Endothelial cell of umbilical vein (primary cell): ENCODE data around the gene OTOGL. TPM values are rescaled to one million over a fixed set of nuclear protein-coding genes. Genes with fewer than 3 reads are reported as not detected.
A peak's percentile ranks its signal among the peaks of the same experiment; 100 is the strongest.

Experiments used
- BruUV-seq: library from RNA; stranded (reverse); fragments of 400-500 nt; replicated peaks from 2 replicates; lab custom pipeline; 2021; lab: Mats Ljungman, UMichigan
- CTCF ChIA-PET: fragments of 300-600, 350-600 bp; sonication (Branson Sonifier 250); formaldehyde crosslinking; loops from one replicate; lab custom pipeline; 2021; ENCODE audit warnings: antibody characterized with exemption, inconsistent platforms; lab: Charles Lee
- POLR2A ChIA-PET: fragments of 300-600, 350-600 bp; sonication (Branson Sonifier 250); formaldehyde crosslinking; loops from one replicate; lab custom pipeline; 2021; ENCODE audit warnings: antibody characterized with exemption, inconsistent platforms; lab: Charles Lee
- DNase-seq: peaks from one replicate; pipeline ENCODE4 v3.0.0-alpha.2; 2011; ENCODE audit warnings: low read depth, low spot score
- FAIRE-seq: peaks from 2 replicates; lab custom pipeline; 2011; peaks lifted over from hg19 to GRCh38; lab: Jason Lieb, UNC
- H2AFZ ChIP-seq: 2 replicates; pipeline ENCODE4 v1.6.0; 2012; ENCODE audit warnings: low read depth, low read length, control low read depth, inconsistent platforms
- H3K27ac ChIP-seq: 2 replicates; pipeline ENCODE4 v1.5.1; 2011; ENCODE audit warnings: low read depth, mild to moderate bottlenecking, control low read depth, low read length, moderate library complexity; ENCODE audit not compliant: insufficient read depth
- H3K27me3 ChIP-seq, 2 experiments: 2 replicates each; pipeline versions ENCODE4 v1.6.0 to v1.6.1; 2011; ENCODE audit warnings: low read length in 2 of 2, mixed read lengths in 1 of 2; ENCODE audit not compliant: control insufficient read depth in 2 of 2, insufficient read depth in 2 of 2
- H3K36me3 ChIP-seq, 2 experiments: 2 replicates in 1 of 2; 3 replicates in 1 of 2; pipeline ENCODE4 v1.5.1; 2011; ENCODE audit warnings: low read length in 2 of 2, mild to moderate bottlenecking in 1 of 2, moderate library complexity in 1 of 2; ENCODE audit not compliant: control insufficient read depth in 2 of 2, insufficient read depth in 2 of 2; ENCODE audit errors: extremely low read depth in 1 of 2
- H3K4me1 ChIP-seq: 3 replicates; pipeline ENCODE4 v1.5.1; 2011; ENCODE audit warnings: mild to moderate bottlenecking, low read length; ENCODE audit not compliant: control insufficient read depth, insufficient read depth; ENCODE audit errors: extremely low read depth
- H3K4me2 ChIP-seq: 2 replicates; pipeline ENCODE4 v1.6.1; 2011; ENCODE audit warnings: low read length, control low read depth, mixed read lengths; ENCODE audit not compliant: insufficient read depth
- H3K4me3 ChIP-seq, 3 experiments: fragments of 200-600 bp in 1 of 3; sonication (generic), shearing (Covaris generic) in 1 of 3; replicated peaks in 1 of 3; 2 replicates each; pipeline ENCODE4 v1.5.1; 2011 to 2016; ENCODE audit warnings: control low read depth in 3 of 3, low read length in 3 of 3, mild to moderate bottlenecking in 2 of 3, inconsistent platforms in 1 of 3, low read depth in 1 of 3, moderate library complexity in 1 of 3; ENCODE audit not compliant: insufficient read depth in 1 of 3
- H3K79me2 ChIP-seq: 2 replicates; pipeline ENCODE4 v1.6.0; 2012; ENCODE audit warnings: low read length, inconsistent platforms; ENCODE audit not compliant: control insufficient read depth, insufficient read depth
- H3K9ac ChIP-seq: replicated peaks from 2 replicates; pipeline ENCODE3; 2011; ENCODE audit warnings: low read length, control low read depth; ENCODE audit not compliant: insufficient read depth; ENCODE audit errors: extremely low read depth
- H3K9me1 ChIP-seq: replicated peaks from 3 replicates; pipeline ENCODE4 v1.6.0; 2011; ENCODE audit warnings: mild to moderate bottlenecking, low read length; ENCODE audit not compliant: control insufficient read depth, insufficient read depth; ENCODE audit errors: extremely low read depth
- H3K9me3 ChIP-seq: replicated peaks from 2 replicates; pipeline ENCODE4 v1.5.1; 2012; ENCODE audit warnings: low read length, inconsistent platforms; ENCODE audit not compliant: control insufficient read depth, insufficient read depth
- H4K20me1 ChIP-seq: replicated peaks from 2 replicates; pipeline ENCODE3; 2011; ENCODE audit warnings: mild to moderate bottlenecking, low read length; ENCODE audit not compliant: control insufficient read depth, insufficient read depth; ENCODE audit errors: extremely low read depth
- CTCF ChIP-seq, 2 donors: IDR thresholded peaks; 1 replicate in 1 of 2; 2 replicates in 1 of 2; pipeline ENCODE4 v1.5.1; 2011; ENCODE audit warnings: low read length in 2 of 2, mild to moderate bottlenecking in 2 of 2, moderate library complexity in 2 of 2, control low read depth in 1 of 2, inconsistent platforms in 1 of 2, low read depth in 1 of 2; ENCODE audit not compliant: insufficient read depth in 1 of 2; ENCODE audit errors: extremely low read depth in 1 of 2
- FOS ChIP-seq: IDR thresholded peaks from 2 replicates; pipeline ENCODE4 v1.6.1; 2011; ENCODE audit warnings: mild to moderate bottlenecking, low read length, moderate library complexity, borderline replicate concordance; ENCODE audit not compliant: insufficient read depth
- GATA2 ChIP-seq: IDR thresholded peaks from 2 replicates; pipeline ENCODE4 v1.7.0; 2011; ENCODE audit warnings: low read depth, mild to moderate bottlenecking, moderate library complexity, mixed read lengths, low read length; ENCODE audit not compliant: insufficient read length, insufficient read depth
- JUN ChIP-seq: IDR thresholded peaks from 2 replicates; pipeline ENCODE4 v1.6.1; 2011; ENCODE audit warnings: borderline replicate concordance, low read depth; ENCODE audit not compliant: insufficient read length, insufficient read depth
- MAX ChIP-seq: IDR thresholded peaks from 2 replicates; pipeline ENCODE4 v1.6.1; 2011; ENCODE audit not compliant: insufficient read depth, insufficient read length
- MYC ChIP-seq: IDR thresholded peaks from one replicate; pipeline ENCODE4 v1.6.1; 2011; ENCODE audit warnings: mild to moderate bottlenecking, low read depth, low read length
- POLR2A ChIP-seq: IDR thresholded peaks from 2 replicates; pipeline ENCODE4 v1.6.1; 2012; ENCODE audit warnings: low read depth, mild to moderate bottlenecking, control low read depth, low read length
- POLR2AphosphoS5 ChIP-seq: IDR thresholded peaks from 2 replicates; pipeline ENCODE4 v1.6.1; 2012; ENCODE audit warnings: low read depth, mild to moderate bottlenecking, control low read depth, low read length, moderate library complexity; ENCODE audit not compliant: insufficient read depth
- dilution Hi-C: fragments of 300-500 bp; cut with MboI; formaldehyde crosslinking; loops from one replicate; pipeline ENCODE4 v1.15.0; 2019; ENCODE audit warnings: low sequenced_read_pairs; ENCODE audit not compliant: extremely low pct_ligation_motif_present
- intact Hi-C: fragments of 100-400 bp; cut with micrococcal nuclease; formaldehyde crosslinking; loops from one replicate; pipeline ENCODE4 v1.10.0; 2022
- polyA plus RNA-seq, 4 experiments: library from polyadenylated mRNA; depleted of rRNA in 3 of 4; stranded (reverse) in 3 of 4; unstranded in 1 of 4; fragments of >200 nt; gene quantifications; 2 replicates each; pipeline versions ENCODE4 v1.2.1 to v1.2.3, GENCODE V29; 2011 to 2012; ENCODE audit warnings: missing spikeins in 1 of 4
- total RNA-seq: library from RNA; stranded (reverse); gene quantifications from 2 replicates; pipeline ENCODE4 v1.2.3, GENCODE V29; 2021

OTOGL gene
- total and polyA plus RNA-seq, 2 donors (not counting 3 experiments of a cell fraction or from before 2014, with no cell fraction given) = 1.4 to 2.0 TPM

GRCh38 chr12:80100591-80100990 lies 1.3 kb downstream of the OTOGL start:
- H3K79me2 ChIP-seq = no peaks in the 10 kb centered on the region
- peak overlapping the region; percentile 62 for H3K27ac ChIP-seq
- peak overlapping the region; percentile 89 for H3K4me2 ChIP-seq
- H3K4me1 ChIP-seq = peaks cover 20% of the 10 kb centered on the region
- dilution Hi-C loops = no loop called here
- H3K4me3 ChIP-seq = peak overlapping the region in 1 of 3 experiments; percentile 28
- no peaks in the 10 kb centered on the region for H3K36me3 ChIP-seq
- intact Hi-C loops = loop anchor here (1.0 to 2.0 kb wide), 2 partner anchors 44 to 165 kb away; partner anchors contain the start of gene PPP1R12A
- H3K9ac ChIP-seq = peak overlapping the region; percentile 6
- POLR2A ChIA-PET = no interaction called here
- FAIRE-seq (peak; percentile 67), DNase-seq (peak; percentile 94)
- H3K9me1 ChIP-seq = no peaks in the 10 kb centered on the region
- H4K20me1 ChIP-seq = no peaks in the 10 kb centered on the region
- H3K9me3 ChIP-seq = no peaks in the 10 kb centered on the region
- no peak for TF ChIP-seq GATA2
- no peak for TF ChIP-seq MAX
- peak; percentile 80 for TF ChIP-seq FOS
- TF ChIP-seq POLR2A = no peak
- peak; percentile 68 for TF ChIP-seq JUN
- no peak for TF ChIP-seq POLR2AphosphoS5
- no peak for TF ChIP-seq CTCF (IDR thresholded peaks at IDR 0.05; ENCODE audit: extremely low read depth in 1 of 2, insufficient read depth in 1 of 2, low read depth in 1 of 2, low read length in 2 of 2)
- TF ChIP-seq MYC = no peak
- CTCF ChIA-PET = interaction anchor here (1.1 to 1.3 kb wide), 2 partner anchors 86 to 214 kb away, joined by 3 read pairs; no protein-coding TSS in a partner anchor
- no peak overlapping the region for H2AFZ ChIP-seq
- BruUV-seq = no TSS peak
- H3K27me3 ChIP-seq = no peaks in the 10 kb centered on the region
